G401 (cell line): ENCODE measurements around the gene VPS39. TPM values are rescaled to one million over a fixed set of nuclear protein-coding genes. Genes with fewer than 3 reads are reported as not detected.

Source experiments
- DNase-seq: peaks from one replicate; pipeline ENCODE4 v3.0.0-alpha.2; 2015; ENCODE audit warnings: low spot score
- in situ Hi-C: cut with HindIII; loops from 2 replicates; pipeline ENCODE4 v1.10.0; 2016; ENCODE audit warnings: low sequenced_read_pairs, mixed read lengths
- total RNA-seq: library from RNA; depleted of rRNA; stranded (reverse); fragments of >200 nt; shearing (Covaris generic); gene quantifications from 2 replicates; pipeline ENCODE4 v1.2.3, GENCODE V29; 2014

VPS39 gene
- total RNA-seq, 1 experiment from 2014 or later = 17.7 TPM

GRCh38 chr15:42206406-42206805 lies 1.7 kb downstream of the VPS39 start:
- no peak for DNase-seq
- in situ Hi-C loops = no loop called here

- in situ Hi-C loops = no loop called here
Measured at GRCh38 chr15:42203891-42204290, 4.2 kb downstream of the VPS39 start.

GRCh38 chr15:42202653-42203052 lies 5.5 kb downstream of the VPS39 start:
- no peak for DNase-seq
- in situ Hi-C loops = no loop called here

More at GRCh38 chr15:42203891-42204290, 4.2 kb downstream of the VPS39 start:
- no peak for DNase-seq

GRCh38 chr15:42201801-42202200 lies 6.3 kb downstream of the VPS39 start:
- in situ Hi-C loops = no loop called here
- no peak for DNase-seq

- in situ Hi-C loops = no loop called here
- no peak for DNase-seq
Measured at GRCh38 chr15:42199126-42199525, 9.0 kb downstream of the VPS39 start.

- DNase-seq = no peak
- in situ Hi-C loops = no loop called here
Measured at GRCh38 chr15:42198516-42198915, 9.6 kb downstream of the VPS39 start.

- in situ Hi-C loops = no loop called here
- DNase-seq = no peak
Measured at GRCh38 chr15:42194513-42194912, 13.6 kb downstream of the VPS39 start.

GRCh38 chr15:42193383-42193782 lies 14.7 kb downstream of the VPS39 start:
- in situ Hi-C loops = no loop called here

GRCh38 chr15:42191610-42192346 lies 16.3 kb downstream of the VPS39 start:
- in situ Hi-C loops = no loop called here

More at GRCh38 chr15:42193383-42193782, 14.7 kb downstream of the VPS39 start:
- no peak for DNase-seq

GRCh38 chr15:42190370-42190769 lies 17.7 kb downstream of the VPS39 start:
- in situ Hi-C loops = no loop called here
- DNase-seq = no peak

More at GRCh38 chr15:42191610-42192346, 16.3 kb downstream of the VPS39 start:
- DNase-seq = no peak

- no peak for DNase-seq
- in situ Hi-C loops = no loop called here
Measured at GRCh38 chr15:42185801-42186200, 22.3 kb downstream of the VPS39 start.

GRCh38 chr15:42184736-42185135 lies 23.4 kb downstream of the VPS39 start:
- in situ Hi-C loops = no loop called here

GRCh38 chr15:42184296-42184695 lies 23.8 kb downstream of the VPS39 start:
- in situ Hi-C loops = no loop called here
- no peak for DNase-seq

More at GRCh38 chr15:42184736-42185135, 23.4 kb downstream of the VPS39 start:
- DNase-seq = no peak

- in situ Hi-C loops = no loop called here
- no peak for DNase-seq
Measured at GRCh38 chr15:42182961-42183360, 25.1 kb downstream of the VPS39 start.

GRCh38 chr15:42182328-42182886 lies 25.7 kb downstream of the VPS39 start:
- in situ Hi-C loops = no loop called here
- DNase-seq = no peak

- in situ Hi-C loops = no loop called here
Measured at GRCh38 chr15:42178056-42178455, 30.0 kb downstream of the VPS39 start.

GRCh38 chr15:42175671-42176070 lies 32.4 kb downstream of the VPS39 start:
- DNase-seq = no peak
- in situ Hi-C loops = no loop called here

More at GRCh38 chr15:42178056-42178455, 30.0 kb downstream of the VPS39 start:
- no peak for DNase-seq

GRCh38 chr15:42172475-42172874 lies 35.6 kb downstream of the VPS39 start:
- no peak for DNase-seq
- in situ Hi-C loops = no loop called here

- in situ Hi-C loops = no loop called here
- no peak for DNase-seq
Measured at GRCh38 chr15:42171795-42172194, 36.3 kb downstream of the VPS39 start.

GRCh38 chr15:42171122-42171521 lies 37.0 kb downstream of the VPS39 start:
- in situ Hi-C loops = no loop called here
- no peak for DNase-seq
